Femur (tissue), 1 donor: ENCODE results near the gene KLHL10.

Experiments used
- DNase-seq: peaks from one replicate; pipeline ENCODE4 v3.0.0-alpha.2; 2017

KLHL10 gene

GRCh38 chr17:41896726-41897125 is 59.1 kb downstream of the KLHL10 start:
- DNase-seq, result no peak
